GM18502 (cell line): ENCODE results near the gene DNER.
"Not testable (repeated sequence)": the region's sequence is repeated elsewhere in the genome, so short reads cannot be mapped to it uniquely, and the experiment has no call there.

Experiments
- ATAC-seq: cut with Tn5 transposase; IDR thresholded peaks from one replicate; pipeline ENCODE4 v1.9.1; 2021; ENCODE audit warnings: mild to moderate bottlenecking; ENCODE audit not compliant: unreplicated experiment, poor library complexity

Gene DNER

DNA sequence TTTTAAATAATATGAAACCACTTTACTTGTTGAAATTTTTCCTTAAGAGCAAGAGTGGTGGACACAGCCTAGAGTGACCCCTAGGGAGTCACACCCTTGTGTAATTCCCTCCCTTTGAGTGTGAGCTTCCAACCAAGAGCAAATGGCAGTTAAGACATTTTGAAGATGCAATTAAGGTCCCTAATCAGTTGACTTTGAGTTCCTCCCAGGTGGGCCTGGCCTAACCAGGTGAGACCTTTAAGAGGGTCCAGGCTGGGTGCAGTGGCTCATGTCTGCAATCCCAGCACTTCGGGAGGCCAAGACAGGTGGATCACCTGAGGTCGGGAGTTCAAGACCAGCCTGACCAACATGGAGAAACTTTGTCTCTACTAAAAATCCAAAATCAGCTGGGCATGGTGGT is 299.7 kb downstream of the DNER start:
- no peak for ATAC-seq

DNA sequence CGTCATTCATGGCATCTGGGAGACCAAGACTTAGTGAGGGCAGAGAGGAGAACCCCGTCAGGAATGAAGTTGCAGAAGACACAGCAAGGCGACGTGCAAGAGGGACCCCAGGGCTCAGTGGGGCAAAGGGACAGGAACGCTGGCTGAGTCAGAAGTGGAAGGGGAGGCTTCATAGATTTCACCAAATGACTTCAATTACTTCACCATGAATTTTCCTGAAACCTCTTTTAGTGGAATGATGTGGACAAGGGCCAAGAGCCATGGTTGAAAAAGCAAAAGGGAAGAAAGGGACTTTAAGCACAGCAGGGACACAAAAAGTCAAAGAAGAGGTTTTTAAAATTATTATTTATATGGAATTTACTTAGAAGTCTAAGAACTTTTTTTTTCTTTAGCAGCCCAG is 301.7 kb downstream of the DNER start:
- ATAC-seq, result no peak

DNA sequence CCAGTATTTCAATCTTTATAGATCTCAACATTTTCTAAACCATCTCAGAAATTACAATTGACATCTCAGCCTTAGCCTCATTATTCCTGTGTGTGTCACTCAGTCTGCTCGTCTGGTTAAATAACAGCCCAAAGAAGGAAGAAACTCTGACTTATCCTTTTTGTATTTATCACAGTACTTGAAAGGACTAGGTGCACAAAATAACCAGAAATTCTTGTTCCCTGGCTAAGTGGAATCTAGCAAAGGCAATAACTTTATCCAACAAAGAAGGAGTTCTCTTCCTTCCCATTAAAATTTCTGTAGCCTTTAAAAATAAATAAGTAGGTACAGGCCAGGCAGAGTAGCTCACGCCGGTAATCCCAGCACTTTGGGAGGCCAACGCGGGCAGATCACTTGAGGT is 303.4 kb downstream of the DNER start:
- no peak for ATAC-seq

DNA sequence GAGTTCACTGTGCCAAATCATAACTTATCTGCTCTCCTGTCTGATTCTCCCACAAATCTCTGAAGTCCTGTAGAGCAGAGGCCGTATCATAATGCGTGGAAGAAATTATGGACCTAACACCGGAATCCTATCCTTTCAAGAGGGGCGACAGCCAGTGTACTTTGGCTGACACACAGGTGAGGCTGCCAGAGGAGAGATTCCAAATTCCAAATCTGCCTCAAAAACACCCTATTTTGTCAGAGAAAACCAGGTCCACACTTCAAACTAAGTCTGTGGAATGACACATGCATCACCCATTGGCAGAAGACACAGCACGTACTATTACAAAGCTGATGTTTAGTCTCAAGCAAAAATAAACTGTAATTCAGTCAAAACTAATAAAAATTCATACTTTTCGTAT is 304.1 kb downstream of the DNER start:
- ATAC-seq, result no peak

DNA sequence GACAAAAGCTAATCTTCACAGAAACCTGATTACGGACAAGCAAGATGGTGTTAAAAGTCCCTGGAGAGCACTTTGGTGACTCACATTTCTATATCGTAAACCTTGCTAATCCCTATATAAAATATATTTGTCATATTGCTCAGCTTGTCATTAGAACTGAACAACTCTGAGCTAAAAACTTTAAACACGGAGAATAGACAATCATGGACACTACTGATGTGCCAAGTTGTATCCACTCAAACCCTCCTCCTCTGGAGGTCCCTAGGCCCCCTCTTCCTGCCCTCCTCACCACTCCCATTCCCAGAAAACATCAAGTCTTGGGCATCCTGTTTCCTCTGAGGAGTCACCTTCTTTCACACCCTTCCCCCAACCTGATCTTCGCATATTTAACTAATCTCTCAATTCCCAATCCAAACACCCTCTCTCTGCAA is 304.6 kb downstream of the DNER start:
- ATAC-seq, result no peak

DNA sequence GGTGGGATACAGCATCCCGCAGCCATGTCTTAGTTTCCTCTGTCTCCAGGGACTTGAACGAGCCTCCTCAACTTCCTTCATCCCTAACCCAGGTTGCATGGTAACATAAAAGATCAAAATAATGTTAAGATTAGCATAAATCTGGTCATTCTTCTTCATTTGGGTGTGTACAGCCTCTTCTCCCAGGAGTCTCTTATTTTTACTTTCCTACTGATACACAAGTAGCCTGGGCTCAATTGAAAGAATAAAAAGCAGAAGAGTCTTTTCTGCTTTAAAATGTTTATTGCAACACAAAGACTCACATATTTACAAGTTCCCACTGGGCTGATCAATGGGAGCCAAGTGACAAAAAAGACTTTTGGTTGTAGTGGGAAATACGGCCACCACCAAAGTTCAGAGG is 305.4 kb downstream of the DNER start:
- ATAC-seq, result no peak

DNA sequence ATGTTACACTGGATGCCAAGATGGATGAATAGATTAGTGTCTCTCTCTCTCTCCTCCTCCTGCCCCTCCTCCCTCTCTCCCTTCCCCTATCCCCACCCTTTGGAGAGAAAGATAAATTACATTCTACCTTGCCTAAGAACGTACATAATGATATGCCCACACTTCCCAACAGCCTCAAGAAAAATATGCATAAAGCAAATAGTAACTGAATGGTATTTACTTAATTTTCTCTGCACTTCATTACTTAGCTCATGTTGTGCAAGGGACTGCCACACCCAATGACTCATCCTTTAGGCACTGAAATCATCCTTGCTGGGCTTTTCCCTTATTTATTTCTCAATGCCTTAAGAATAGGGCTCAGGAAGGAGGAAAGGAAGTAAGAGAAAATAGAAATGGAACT is 306.0 kb downstream of the DNER start:
- ATAC-seq, result no peak

DNA sequence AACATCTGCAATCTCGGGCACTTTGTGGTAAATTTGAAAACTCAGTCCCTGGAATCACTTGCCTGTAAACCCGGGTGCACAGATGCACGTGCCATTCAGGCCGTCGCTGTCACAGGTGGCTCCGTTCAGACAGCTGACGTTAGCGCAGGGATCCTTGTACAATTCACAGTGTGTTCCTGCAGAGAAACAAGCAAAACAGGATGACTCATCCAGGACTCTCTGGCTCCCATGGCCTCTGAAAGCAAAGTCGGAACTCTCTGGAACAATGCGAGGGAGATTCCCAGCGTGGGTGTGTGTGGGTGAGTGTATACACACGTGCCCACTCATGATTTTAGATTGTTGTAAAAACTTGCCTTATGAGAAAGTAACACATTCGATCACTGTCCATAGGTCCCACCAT is 307.2 kb downstream of the DNER start:
- ATAC-seq, result no peak

DNA sequence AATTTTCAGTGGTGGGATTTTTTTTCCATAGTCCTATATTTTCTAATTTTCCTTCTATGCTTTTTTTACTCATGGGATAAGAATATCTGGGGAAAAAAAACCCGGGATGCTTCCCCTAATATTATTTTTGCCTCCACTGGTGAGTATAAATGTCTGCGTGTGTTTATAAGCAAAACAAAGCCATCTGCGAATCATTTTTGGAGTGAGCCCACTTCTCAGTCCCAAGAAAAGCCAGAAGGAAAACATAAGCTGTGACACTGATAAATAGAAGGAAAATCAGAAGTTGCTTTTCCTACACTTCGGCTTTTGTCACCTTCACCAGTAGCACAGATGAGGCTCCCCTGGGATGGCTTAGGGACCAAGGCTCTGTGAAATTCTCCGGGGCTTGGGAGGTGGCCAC is 308.6 kb downstream of the DNER start:
- no peak for ATAC-seq

DNA sequence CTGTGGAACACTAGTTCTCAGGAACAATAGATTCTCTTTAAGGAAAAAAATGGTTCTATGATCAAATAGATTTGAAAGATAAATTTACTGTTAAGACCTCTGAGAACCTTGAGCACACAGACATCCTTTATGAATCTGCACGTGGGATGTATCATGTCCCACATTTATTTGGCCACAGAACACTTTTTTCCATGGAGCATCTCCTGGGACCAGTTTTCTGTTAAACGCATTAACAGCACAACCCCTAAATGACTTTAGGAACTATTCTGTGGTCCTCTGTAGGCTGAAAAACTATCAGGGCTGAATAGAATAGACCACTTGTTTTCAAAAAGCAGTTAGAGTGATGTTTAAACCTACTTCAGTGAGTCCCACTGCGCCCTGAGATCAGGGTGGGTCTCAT is 311.1 kb downstream of the DNER start:
- no peak for ATAC-seq

DNA sequence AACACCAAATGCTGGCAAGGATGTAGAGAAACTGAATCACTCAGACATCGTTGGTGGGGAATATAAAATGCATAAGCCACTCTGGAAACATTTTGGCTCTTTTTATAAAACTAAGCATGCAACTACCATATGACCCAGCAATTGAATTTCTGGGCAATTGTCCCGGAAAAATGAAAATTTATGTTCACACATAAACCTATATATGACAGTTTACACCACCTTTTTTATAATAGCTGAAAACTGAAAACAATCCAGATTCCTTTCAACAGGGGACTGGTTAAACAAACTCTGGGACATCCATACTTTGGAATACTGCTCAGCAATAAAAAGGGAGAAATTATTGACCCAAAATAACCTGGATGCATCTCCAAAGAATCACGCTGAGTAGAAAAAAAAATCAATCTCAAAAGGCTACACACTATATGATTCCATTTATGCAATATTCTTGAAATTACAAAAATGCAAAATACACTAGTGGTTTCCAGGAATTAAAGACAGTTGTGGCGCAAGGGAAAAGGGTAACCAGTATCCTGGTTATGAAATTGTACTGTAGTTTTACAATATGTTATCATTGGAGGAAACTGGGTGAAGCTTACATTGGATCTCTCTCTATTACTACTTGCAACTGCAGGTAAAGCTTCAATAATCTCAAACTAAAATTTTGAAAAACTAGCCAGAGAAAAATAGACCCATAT is 313.0 kb downstream of the DNER start:
- no peak for ATAC-seq

DNA sequence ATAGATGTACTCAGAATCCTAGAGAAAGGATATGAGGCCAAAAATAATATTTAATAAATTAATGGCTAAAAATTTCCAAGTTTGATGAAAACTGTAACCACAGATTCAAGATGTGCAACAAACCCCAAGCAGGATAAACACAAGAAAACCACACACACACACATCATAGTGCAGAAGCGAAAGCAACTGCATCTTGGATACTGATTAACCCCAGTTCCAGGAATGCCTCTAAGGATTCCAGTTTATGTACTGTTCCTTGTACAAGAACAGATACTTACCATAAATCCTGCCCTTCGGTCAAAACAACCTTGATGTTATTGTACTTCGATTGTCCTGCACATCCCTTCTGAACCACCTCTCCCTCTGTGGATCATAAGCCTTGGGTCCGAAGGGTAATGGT is 320.4 kb downstream of the DNER start:
- no peak for ATAC-seq

DNA sequence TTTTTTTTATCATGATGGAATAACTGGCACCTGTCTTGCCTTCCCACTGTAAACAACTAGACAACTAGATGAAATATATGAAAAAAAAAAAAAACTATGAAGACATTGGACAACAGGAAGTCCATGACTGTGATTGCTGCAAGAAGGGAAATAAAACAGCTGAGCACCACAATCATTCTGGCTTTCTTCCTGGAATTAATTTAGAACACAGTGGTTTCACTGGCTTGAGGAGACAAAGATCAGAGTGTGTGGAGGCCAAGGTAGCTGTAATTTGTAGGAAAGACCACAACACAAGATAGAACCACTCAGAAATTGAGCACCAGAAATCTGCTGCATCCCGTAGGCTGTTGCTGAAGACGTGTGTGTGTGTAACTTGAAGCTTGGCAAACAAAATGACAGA is 322.2 kb downstream of the DNER start:
- ATAC-seq, result no peak

DNA sequence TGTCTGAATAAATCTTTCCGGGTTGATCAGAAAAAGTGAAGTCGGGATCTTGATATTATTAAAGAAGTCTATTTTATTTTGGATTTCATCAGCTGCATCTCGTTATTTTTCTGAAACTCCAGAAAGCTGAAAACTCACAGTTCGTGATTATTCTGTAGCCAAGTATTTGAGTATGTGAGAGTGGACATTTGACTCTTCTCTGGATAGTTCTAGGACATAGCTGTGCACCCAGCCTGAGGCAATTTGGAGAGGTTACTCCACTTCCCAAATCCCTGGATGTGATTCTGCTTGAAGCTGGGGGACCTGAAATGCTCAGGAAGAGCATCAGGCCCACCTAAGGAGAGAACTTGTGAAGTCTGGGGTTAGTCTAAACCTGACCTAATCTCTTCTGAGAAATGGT is 325.6 kb downstream of the DNER start:
- no peak for ATAC-seq

DNA sequence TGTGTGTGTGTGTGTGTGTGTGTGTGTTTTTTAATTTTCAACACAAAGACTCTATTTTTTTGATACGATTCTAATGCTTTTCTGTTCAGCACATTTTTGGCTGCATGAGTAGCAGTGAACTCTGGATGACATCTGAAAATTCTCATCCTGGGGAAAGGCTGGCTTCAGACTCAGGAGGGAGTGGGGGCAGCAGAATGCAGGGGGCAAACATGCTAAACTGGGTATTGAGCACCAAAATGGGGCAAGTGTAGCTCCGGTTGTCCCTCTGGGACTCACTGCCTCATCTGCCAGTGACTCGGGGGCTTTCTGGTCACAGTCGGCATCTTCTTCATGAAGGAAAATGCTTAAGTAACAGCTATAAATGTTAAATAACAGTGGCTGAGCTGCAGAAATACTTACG is 326.5 kb downstream of the DNER start:
- ATAC-seq, result no peak

DNA sequence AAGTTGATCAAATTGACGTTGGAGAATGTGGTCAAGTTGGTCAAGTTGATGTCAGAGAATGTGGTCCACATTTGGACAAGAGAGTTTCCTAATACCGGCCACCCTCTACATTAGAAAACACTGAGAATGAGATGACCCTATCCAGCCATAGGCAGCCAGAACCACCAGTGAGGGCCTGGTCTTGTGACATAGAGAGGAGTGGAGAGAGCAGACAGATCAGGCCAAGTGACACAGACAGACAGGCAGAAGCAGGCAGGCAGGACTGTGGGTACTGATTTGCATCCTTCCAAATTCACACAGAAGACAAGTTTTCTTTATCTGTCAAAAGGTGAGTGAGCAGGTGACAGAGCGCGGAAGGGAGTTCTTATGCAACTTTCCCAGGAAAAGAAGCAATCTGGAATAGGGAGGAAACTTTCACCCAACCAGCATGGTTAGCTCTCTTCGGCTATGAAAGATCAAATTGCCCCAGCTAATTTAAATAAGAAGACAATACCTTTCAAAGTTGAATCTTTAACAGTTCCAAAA is 334.2 kb downstream of the DNER start:
- ATAC-seq, result no peak

DNA sequence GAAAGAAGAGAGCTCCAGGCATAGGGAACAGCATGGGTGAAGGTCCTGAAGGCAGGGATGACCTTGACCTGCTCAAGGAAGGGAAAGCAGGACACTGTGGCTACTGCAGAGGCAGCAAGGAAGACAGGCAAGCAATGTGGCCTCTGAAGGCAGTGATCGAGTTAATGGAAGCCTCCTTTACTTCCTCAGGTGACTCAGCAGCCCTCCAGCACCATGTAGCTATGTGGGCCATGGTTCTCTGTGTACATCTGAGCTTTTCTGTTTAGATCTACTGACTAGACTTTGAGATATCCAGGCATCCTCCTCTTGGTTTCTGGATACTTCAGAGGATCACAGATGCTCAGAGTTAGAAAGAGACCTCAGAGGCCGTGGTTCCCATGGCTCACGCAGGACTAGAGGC is 336.0 kb downstream of the DNER start:
- ATAC-seq, result no peak

DNA sequence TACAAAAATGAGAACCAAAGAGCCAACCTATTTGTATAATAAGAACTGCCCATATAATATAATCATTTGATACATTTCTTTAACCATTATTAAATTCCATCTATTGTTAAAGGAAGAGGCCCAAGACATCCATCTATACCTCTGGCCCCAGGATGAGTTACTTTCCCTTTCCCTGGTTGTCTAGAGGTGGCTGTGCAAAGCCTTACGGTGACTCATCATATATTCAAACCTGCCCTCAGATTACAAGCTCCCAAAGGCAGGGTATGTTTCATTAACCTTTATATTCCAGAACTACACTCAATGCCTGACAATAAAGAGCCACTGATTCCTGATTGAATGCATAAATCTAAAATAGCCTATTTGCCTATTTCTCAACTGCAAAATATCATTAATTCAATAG is 337.5 kb downstream of the DNER start:
- ATAC-seq, result no peak

DNA sequence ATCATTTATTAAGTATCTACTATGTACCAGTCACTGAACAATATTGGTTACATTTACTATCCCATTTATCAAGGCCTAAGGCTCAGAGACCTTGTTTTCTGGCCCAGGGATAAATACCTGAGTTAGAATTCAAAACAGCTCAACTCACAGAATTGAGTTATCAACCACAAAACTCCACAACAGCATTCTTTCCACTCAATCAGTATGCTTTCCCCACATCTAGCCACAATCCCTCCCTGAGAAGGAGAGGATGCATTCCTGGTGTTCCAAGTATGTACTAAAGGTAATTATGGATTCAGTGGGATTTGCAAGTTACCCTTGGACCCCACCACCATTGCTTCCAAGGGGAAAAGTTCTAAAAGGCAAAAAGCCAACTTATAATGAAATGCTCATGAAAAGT is 339.1 kb downstream of the DNER start:
- no peak for ATAC-seq

DNA sequence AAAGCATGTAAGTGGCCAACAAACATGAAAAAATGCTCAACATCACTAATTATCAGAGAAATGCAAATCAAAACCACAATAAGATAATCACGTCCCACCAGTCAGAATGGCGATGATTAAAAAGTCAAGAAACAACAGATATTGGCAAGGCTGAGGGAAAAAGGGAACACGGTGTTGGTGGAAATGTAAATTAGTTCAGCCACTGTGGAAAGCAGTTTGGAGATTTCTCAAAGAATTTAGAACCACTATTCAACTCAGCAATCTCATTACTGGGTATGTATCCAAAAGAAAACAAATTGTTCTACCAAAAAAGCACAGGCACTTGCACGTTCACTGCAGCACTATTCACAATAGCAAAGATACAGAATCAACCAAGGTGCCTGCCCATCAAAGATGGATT is 341.0 kb downstream of the DNER start:
- not testable (repeated sequence) for ATAC-seq

DNA sequence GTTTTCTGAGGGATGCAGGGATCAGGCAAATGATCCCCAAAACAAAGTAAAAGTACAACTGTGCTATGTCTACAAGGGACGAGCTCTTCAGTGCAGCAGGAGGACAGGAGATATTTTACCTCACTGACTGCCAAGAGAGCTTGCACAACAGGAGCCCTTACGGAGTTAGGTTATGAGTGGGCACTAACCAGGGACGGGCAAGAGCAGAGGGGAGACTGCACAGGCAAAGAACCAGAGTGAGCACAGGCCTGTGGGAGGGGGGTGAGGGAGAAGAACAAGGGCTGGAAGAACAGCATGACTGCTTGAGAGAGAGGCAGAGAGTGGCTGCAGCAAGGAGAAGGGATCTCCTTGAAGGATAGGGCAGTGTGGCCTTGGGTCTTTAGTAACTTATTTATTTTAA is 342.1 kb downstream of the DNER start:
- no peak for ATAC-seq

DNA sequence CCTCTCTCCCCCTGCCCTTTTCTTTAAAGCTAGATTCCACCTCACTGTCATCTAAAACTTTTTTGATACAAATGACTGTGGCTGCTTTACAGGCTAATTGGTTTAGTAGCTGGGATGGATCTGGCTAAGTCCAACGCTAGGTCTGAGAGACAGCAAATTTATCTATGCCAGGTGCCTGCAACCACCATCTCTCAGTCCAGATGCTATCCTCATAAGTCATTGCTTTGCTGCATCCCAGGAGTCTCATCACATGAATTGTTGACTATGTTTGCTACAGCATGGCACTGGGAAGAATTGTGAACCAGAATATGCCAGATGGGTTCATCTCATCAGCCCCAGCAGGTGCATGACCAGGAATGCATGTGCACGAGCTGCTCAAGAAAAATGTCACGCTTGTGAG is 343.3 kb downstream of the DNER start:
- ATAC-seq, result no peak

DNA sequence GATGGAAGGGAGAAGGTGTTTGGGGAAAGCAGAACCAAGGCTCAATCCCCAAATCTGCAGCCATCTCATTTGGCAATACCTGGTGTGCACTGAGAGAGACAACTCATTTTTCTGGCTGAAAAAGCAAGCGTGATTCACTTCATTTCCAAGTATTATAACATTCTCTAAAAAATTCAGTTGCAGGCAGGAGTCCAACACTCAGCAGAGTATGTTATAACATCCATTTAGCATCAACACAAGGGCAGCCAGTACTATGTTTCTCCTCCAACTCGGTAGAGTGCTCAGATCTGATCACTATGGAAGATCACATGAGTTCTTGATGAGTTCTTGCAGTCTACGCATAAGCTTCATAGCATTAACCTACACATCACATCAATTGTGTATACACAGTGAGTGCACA is 343.8 kb downstream of the DNER start:
- ATAC-seq, result no peak
